EL (cell line): ENCODE data around the gene EGFL8.
"Not testable (repeated sequence)": the region's sequence is repeated elsewhere in the genome, so short reads cannot be mapped to it uniquely, and the experiment has no call there.

Experiments used
- DNase-seq: peaks from one replicate; pipeline ENCODE4 v3.0.0-alpha.2; 2016

The EGFL8 gene

DNA sequence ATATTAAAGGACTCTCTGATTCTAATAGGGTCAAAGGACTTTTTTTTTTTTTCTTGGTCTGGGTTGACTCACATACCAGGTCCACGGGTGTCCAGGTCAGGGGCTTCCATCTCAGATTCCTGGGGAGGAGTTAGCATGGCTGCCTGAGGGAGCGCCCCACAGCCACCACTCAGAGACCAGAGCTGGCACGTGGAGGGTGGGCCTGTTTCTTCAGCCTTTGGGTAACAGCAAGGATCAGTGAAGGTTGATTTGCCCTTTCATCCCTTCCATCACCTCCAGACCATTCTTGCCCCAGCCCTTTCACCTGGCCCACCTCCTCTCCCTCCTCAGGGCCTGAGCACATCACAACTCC is 33.9 kb downstream of the EGFL8 start:
- no peak for DNase-seq

DNA sequence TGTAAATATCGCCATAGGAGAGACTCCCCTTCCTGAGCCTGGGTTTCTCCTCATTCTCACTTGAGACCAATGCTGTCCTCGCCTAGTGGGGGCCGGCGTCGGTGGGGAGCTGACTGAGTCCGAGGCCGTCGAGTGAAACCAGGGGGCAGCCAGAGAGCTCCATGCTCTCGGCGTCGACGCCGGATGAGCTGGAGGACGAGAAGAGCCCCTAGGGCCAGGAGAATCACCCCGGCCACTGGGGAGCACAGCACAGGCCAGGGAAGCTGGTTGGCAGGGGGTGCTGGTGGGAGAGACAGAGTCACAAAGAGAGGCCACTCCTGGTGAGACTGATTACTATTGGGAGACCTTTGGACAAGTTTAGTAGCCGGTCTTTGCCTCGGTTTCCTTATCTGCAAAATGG is 34.5 kb downstream of the EGFL8 start:
- no peak for DNase-seq

DNA sequence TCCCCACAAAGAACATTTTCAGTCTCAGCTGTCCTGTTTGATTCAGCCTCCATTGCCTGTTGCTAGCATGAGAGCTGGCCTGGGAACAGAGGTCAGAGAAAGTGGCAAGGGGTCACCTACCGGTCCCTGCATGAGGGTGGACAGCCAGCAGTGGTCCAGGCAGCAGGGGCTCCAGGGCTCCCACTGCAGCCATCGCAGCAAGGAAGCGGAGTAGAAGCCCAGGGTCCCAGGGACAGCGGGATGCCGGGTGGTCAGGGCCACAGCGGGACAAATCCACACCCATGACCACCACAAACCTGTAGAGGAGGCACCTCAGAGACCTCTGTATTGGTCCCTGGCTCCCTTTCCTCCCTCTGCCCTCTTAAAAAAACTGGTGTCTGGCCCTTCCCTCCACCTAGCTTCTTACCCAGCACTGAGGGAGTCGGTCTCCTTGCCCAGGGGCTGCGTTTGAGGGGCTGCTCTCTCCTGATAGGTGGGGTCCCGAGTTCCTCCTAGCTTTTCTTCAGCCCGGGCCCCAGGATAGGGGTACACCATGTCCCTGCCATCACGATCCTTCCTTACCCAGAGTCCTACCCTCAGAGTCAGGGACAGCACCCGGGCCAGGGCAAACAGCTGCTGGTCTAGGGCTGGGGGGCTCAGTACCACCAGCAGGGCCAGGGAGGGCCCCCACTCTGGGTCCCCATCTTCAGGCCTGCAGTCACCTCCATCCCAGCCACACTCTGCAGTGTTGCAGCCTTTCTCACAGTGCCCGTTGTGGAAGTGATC is 36.5 kb downstream of the EGFL8 start:
- no peak for DNase-seq

DNA sequence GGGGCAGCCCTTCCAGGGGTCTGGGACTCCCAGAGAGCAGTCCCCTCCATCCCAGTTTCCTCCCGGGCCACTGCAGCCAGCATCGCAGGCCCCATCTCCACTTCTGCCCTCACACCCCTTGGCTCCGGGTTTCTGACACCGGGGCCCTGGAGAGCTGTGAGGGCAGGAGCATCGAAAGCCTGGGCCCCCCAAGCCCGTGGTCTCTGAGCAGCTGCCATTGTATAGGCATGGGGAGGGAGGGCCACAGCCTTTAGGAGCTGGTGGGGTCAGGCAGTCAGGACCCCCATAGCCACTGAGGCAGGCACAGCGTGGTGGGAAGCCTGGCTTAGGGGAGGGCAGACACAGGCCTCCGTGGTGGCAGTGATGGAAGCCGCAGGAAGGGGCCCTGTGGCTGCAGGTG is 37.8 kb downstream of the EGFL8 start:
- no peak for DNase-seq

DNA sequence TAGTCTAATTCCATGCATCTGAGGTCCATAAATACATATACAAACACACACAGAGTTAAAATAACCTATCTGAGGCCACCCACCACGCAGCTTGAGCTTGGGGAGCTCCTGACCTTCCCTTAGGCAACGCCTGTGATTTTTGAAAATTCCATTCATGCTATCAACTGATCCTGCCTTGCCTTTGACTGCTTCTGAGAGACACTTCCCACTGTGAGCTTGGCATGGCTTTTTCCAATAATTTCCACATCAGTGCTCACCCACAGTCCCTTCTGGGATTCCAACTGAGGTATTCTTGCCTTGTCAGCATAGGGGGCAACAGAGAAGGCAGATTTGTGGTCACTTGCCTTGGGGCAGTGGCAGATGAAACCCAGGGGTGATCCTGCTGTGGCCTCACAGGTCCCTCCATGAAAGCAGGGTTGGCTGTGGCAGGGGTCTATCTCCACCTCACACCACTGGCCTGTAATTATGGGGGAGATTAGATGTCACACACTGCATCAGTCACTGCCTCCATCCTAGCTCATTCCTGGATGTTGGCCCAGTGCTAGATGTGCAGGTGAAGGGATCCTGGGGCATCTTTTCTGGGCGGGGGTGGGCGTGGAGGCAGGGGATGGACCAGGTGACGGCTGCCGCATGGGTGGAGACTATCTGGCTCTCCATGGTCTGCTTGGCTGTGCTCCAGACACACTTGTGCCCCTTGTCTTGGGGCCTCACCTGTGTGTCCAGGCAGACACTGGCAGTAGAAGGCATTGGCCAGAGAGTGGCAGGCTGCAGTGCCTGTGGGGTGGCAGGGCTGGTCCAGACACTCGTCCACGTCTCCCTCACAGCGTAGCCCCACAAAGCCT is 39.3 kb downstream of the EGFL8 start:
- DNase-seq = no peak

DNA sequence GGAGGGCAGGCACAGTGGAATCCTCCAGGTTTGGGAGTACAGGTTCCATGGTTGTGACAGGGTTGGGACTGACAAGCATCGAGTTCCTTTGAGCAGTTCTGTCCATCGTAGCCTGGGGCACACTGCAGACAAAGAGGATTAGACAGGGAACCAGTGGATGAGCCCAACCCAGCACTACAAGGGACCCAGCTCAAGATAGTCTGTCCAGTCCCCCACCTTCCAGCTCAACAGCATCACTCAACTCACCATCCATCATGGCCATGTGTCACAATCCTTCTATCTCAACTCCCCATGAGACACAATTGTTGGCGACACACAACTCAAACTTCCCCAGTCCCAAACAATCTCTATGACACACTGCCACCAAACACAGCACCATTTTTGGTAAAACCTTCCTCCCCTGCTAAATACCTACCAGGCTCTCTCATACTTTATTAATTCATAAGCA is 39.9 kb downstream of the EGFL8 start:
- DNase-seq = no peak

DNA sequence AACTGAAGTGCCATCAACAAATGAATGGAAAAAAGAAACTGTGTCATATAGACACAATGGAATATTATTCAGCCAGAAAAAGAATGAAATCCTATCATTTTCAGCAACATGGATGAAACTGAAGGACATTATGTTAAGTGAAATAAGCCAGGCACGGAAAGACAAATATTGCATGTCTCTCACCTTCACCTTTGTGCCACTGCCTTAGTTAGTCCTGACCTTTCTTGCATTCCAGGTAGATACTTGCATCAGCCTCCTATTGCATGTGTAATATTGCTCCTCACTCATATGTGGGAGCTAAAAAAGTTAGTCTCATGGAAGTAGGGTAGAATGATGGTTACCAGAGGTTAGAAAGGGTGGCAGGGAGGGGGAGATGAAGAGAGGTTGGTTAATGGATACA is 44.6 kb downstream of the EGFL8 start:
- DNase-seq = no peak

DNA sequence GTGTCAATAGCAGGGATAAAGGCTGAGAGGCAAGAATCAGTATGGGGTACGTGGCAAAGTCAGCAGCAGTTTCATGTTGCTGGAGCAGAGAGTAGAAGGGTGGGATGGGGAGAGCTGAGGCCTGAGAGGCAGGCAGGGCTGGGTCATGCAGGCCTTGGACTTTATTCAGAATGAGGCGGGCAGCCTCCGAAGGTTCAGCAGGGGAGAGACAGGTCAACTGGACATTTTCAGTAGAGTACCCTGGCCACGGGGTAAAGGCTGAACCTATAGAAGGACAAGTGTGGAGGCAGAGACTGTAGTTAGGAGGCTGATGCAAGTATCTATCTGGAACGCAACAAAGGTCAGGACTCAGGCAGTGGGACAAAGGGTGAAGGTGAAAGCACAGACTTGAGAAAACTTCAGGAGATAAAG is 45.8 kb downstream of the EGFL8 start:
- no peak for DNase-seq

DNA sequence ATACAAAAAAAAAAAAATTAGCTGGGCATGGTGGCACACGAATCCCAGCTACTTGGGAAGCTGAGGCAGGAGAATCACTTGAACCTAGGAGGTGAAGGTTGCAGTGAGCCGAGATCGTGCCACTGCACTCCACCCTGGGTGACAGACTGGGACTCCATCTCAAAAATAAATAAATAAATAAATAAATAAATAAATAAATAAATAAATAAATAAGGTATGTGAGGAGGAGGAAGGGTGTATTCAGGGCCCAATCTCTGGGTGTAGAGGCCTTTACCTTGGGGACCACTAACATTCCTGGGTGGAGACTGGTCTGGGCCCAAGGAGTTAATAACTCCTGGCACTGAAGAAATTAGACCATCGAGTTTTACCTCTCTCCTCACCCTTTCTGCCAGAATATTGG is 47.0 kb downstream of the EGFL8 start:
- not testable (repeated sequence) for DNase-seq

DNA sequence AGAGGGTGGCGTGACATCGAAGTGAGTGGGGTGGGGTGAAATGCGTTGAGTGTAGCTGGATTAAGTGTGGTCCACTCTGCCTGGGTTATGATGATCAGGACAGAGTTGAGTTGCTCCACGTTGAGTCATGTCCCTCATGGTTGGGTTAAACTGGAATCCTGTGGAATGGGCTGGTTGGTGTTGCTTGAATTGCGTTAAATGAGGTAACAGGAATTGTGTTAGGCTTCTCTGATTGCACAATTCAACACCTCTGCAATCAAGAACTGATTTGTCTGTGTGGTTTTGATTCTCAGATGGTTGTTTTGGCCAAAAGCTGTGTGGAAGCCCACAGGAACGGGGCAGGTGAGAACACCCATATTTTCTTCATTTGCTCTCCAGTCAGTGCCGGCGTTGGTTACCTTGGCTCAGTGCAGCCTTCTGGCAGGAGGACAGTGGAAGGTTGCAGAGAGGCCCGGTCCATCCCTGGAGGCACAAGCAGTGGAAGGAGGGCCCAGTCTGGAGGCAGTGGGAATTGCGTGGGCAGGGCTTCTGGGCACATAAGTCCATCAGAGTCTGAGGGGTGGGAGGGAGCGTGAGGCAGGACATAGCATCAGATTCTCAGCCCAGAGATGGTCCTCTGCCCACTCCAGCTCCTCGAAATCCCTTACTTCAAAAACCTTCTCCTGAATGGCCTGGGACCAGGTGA is 47.8 kb downstream of the EGFL8 start:
- no peak for DNase-seq

DNA sequence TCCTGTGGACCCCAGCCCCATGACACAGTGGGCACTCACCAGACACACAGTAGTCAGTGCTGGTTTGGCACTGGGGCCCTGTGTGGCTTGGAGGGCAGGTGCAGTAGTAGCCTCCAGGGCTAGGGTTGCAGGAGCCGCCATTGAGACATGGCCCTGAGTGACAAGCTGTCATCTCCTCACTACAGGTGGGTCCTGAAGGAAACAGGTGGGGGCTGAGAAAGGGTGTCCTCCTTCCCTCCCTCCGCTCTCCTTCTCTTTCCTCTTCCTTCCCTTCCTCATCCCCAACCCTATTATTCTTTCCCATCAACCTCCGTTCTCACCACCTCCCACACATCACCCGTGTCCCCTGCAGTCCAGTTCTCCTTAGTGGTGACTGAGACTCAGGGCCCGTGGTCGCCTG is 49.3 kb downstream of the EGFL8 start:
- no peak for DNase-seq

DNA sequence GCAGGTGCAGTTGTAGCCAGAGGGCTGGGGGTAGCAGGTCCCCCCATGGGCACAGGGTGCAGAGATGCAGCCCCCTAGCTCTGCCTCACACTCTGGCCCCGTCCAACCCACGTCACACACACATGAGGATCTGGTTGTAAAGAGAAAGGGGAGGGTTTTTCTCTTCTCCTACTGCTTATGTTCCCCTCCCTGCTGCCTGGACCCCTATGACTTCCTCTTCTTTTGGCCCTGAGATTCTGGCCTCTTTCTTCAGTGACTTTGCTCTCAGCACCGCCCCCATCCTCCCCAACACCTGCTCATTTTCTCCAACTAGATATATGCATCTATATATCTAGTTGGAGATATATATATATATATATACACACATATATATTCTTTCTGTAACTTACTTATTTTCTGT is 49.7 kb downstream of the EGFL8 start:
- no peak for DNase-seq

DNA sequence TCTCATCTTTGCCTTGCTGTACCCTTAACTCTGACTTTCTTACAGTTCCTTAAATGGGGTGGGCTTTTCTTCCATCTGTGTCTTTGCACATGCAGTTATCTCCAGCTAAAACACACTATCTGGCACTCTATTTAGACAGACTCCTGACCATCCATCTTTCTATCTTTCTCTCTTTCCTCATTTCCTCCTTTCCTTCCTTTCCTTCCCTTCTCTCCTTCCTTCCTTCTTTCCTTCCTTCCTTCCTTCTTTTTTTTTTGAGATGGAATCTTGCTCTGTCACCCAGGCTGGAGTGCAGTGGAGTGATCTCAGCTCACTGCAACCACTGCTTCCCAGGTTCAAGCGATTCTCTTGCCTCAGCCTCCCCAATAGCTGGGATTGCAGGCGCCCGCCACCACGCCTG is 51.2 kb downstream of the EGFL8 start:
- DNase-seq = no peak

DNA sequence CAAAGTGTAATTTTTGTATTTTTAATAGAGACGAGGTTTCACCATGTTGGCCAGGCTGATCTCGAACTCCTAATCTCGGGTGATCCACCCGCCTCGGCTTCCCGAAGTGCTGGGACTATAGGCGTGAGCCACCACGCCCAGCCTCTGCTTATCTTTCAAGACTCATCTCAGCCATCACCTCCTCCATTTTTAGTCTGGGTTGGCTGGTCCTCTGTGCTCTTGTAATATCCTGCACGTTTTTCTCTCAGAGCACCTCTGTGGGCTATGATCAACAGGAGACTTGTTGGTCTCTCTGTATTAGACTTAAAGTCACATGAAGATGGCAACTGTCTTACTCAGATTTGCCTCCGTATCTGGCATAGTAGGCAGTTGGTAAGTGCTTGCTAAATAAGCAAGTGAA is 51.9 kb downstream of the EGFL8 start:
- no peak for DNase-seq

DNA sequence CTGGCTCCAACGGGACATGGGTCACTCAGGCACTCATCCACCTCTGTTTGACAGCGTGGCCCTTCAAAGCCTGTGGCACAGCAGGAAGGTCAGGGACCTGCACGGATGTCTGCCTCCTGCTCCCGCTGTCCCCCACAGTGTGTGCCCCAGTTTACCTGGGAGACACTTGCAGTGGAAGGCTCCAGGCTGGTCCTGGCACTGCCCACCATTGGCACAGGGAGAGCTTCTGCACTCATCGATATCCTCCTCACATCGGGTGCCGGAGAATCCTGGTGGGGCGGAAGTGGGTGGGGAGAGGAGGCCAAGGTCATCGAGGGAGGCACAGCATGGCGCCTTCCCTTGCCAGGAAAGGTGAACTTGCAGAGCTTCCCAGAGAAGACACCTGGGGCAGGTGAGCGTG is 52.6 kb downstream of the EGFL8 start:
- no peak for DNase-seq
